ENCODE results near the gene SPDEF.

DNA sequence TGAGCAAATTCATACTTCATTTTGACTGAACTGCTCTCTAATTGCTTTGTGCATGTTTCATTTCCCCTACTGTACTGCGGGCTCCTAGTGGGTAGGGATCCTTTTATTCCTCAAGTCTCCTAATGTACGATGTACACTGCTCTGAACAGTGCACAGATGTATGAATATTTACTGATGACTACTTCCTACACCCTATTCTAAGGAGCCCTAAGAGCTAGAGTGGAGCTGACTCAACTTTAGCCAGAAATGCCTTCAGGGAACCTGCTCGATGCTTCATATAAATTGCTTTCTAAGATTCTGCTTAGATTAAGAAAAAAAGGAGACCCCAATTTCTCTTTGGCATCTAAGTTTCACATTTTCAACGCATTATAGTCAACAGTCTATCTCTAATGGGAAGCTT lies 47.6 kb upstream of the SPDEF start:
- TF ChIP-seq, protein P1, sequence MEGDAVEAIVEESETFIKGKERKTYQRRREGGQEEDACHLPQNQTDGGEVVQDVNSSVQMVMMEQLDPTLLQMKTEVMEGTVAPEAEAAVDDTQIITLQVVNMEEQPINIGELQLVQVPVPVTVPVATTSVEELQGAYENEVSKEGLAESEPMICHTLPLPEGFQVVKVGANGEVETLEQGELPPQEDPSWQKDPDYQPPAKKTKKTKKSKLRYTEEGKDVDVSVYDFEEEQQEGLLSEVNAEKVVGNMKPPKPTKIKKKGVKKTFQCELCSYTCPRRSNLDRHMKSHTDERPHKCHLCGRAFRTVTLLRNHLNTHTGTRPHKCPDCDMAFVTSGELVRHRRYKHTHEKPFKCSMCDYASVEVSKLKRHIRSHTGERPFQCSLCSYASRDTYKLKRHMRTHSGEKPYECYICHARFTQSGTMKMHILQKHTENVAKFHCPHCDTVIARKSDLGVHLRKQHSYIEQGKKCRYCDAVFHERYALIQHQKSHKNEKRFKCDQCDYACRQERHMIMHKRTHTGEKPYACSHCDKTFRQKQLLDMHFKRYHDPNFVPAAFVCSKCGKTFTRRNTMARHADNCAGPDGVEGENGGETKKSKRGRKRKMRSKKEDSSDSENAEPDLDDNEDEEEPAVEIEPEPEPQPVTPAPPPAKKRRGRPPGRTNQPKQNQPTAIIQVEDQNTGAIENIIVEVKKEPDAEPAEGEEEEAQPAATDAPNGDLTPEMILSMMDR (IDR thresholded peaks at IDR 0.05), result no peak
- TF ChIP-seq EZH2 (IDR thresholded peaks at IDR 0.05; ENCODE audit: borderline replicate concordance, insufficient read depth, low read depth, low read length, poor library complexity, severe bottlenecking), result no peak

All from B cell (primary cell).